ENCODE results near the gene C1orf87.

C1orf87 gene

GRCh38 chr1:60059468-60059867 is 14.1 kb downstream of the C1orf87 start:
- DNase-seq, result no peak

GRCh38 chr1:60055336-60055735 is 18.2 kb downstream of the C1orf87 start:
- no peak for DNase-seq

GRCh38 chr1:60054374-60054773 is 19.2 kb downstream of the C1orf87 start:
- no peak for DNase-seq

GRCh38 chr1:60052601-60053000 is 21.0 kb downstream of the C1orf87 start:
- no peak for DNase-seq

- DNase-seq, result no peak
These were observed 22.4 kb downstream of the C1orf87 start for GRCh38 chr1:60051191-60051590.

GRCh38 chr1:60049188-60049587 is 24.4 kb downstream of the C1orf87 start:
- DNase-seq, result no peak

GRCh38 chr1:60044881-60045280 is 28.7 kb downstream of the C1orf87 start:
- no peak for DNase-seq

GRCh38 chr1:60041783-60042182 is 31.8 kb downstream of the C1orf87 start:
- DNase-seq, result no peak

- DNase-seq, result no peak
These were observed 35.9 kb downstream of the C1orf87 start for GRCh38 chr1:60037669-60038068.

GRCh38 chr1:60036856-60037460 is 36.6 kb downstream of the C1orf87 start:
- no peak for DNase-seq

GRCh38 chr1:60035921-60036320 is 37.6 kb downstream of the C1orf87 start:
- DNase-seq, result no peak

- DNase-seq, result peak in 1 of 2 experiments; percentile 8
These were observed 38.6 kb downstream of the C1orf87 start for GRCh38 chr1:60034999-60035398.

- no peak for DNase-seq
These were observed 40.5 kb downstream of the C1orf87 start for GRCh38 chr1:60033066-60033465.

GRCh38 chr1:60031146-60031545 is 42.4 kb downstream of the C1orf87 start:
- DNase-seq, result no peak

- no peak for DNase-seq
These were observed 48.0 kb downstream of the C1orf87 start for GRCh38 chr1:60025552-60025951.

GRCh38 chr1:60017508-60018205 is 55.9 kb downstream of the C1orf87 start:
- DNase-seq, result no peak

GRCh38 chr1:60010690-60011089 is 62.9 kb downstream of the C1orf87 start:
- DNase-seq, result no peak

- no peak for DNase-seq
These were observed 65.1 kb downstream of the C1orf87 start for GRCh38 chr1:60008500-60008899.

- no peak for DNase-seq
These were observed 72.9 kb downstream of the C1orf87 start for GRCh38 chr1:60000625-60001024.

- DNase-seq, result no peak
These were observed 73.8 kb downstream of the C1orf87 start for GRCh38 chr1:59999746-60000145.

GRCh38 chr1:59999006-59999405 is 74.6 kb downstream of the C1orf87 start:
- no peak for DNase-seq

GRCh38 chr1:59997479-59998115 is 76.0 kb downstream of the C1orf87 start:
- no peak for DNase-seq

GRCh38 chr1:59994302-59995198 is 79.0 kb downstream of the C1orf87 start:
- no peak for DNase-seq
